Inflammatory macrophage treated with lipopolysaccharide for 1 hour (primary cell): ENCODE measurements around the gene ZFR2.

Experiments
- DNase-seq, 2 donors: peaks; one replicate each; pipeline ENCODE4 v3.0.0-alpha.2; 2020 to 2022

ZFR2 gene

DNA sequence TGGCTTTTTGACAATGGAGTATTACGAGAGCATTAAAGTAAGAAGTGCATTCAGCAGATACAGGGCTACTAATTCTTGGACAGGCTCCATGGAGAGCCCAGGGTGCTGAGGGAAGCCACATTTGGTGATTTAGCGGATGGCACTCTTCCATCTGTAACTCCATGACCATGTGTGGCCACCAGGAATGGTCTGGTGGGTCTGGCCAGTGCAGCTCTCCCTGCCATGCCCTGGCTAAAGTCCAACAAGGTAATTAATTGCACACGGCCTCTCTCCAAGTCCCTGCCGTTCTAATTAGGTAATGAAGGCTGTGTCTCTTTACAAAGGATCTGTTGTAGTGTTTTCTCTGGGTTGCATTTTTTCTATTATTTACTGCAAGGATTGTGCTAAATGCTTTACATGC lies 4.3 kb upstream of the ZFR2 start:
- DNase-seq = no peak

DNA sequence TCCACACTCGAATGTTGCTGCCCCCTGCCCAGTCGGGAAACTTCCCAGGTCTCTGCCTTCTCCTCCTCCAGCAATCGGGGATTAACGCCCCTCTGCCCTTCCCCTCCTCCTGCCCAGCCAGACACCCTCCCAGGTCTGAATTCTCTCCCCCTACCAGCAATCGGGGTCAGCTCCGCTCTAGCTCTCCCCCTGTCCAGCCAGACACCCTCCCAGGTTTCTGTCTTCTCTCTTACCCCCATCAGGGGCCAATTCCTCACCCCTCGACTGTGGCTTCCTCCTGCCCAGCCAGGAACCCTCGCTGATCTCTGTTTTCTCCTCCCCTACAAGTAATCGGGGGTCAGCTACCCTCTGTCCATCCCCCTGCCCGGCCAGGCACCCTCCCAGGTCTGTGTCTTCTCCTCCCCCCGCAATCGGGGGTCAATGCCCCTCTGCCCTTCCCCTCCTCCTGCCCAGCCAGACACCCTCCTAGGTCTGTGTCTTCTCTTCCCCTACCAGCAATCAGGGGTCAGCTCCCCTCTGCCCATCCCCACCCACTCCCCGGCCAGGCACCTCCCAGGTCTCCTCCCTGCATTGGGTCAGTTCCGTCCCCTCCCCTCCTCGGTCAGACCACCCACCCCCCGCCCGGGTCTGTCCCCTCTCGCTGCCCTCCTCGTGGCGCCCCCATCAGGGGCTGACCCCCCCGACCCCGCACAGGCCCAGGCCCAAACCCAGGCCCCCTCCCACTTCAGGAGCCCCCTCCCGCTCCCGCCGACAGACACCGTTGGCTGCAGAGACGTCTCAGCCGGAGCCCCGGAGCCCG lies 668 bp downstream of the ZFR2 start:
- DNase-seq = no peak

DNA sequence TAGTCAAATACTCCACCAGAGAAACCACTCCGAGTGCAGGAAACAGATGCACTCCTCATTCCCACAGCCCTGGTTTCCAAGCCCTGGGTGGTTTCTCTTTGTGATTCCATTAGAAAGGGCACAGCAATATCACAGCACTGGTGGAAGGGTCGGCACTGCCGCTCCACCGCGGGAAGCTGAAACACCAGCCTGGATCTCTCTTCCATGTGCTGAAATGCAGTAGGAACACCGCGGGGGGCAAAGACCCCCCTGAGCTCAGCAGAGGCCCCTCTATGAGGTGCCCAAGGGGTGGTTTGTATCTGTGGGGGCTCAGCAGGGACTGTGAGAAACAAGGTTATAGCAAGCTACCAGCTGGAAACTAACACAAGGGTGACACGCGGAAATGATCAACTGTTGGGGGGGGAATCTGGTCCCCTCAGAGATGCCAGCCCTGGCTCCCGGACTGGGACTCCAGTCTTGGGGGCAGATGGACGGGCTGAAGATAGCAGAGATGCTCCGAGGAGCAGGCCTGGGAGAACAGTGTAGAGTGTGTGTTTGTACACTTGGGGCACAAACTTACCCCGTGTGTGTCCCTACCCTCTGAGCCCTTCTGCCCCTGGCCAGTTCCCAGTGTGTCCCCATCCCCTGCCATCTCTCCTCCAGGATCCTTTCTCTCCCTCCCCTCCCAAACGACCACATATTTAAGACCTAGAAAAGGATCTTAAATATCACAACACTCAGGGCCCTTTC lies 1.8 kb downstream of the ZFR2 start:
- DNase-seq = no peak

DNA sequence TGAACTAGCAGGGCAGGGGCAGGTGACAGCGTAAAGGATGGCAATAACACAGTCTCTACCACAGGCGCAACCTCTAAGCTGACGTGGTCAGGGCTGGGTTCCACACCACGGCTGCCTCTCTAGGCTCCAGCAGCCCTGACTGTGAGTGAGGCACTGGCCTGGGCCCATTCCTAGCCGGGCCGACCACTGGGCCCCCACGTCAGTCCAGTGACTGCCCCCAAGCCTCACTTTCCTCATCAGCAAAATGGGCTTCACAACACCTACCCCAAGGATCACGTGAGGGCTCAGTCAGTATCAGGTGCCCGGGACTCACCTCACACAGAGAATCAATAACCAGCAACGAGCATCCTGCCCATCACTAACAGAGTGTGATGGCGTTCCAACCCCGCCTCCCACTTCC lies 5.2 kb downstream of the ZFR2 start:
- DNase-seq = no peak

DNA sequence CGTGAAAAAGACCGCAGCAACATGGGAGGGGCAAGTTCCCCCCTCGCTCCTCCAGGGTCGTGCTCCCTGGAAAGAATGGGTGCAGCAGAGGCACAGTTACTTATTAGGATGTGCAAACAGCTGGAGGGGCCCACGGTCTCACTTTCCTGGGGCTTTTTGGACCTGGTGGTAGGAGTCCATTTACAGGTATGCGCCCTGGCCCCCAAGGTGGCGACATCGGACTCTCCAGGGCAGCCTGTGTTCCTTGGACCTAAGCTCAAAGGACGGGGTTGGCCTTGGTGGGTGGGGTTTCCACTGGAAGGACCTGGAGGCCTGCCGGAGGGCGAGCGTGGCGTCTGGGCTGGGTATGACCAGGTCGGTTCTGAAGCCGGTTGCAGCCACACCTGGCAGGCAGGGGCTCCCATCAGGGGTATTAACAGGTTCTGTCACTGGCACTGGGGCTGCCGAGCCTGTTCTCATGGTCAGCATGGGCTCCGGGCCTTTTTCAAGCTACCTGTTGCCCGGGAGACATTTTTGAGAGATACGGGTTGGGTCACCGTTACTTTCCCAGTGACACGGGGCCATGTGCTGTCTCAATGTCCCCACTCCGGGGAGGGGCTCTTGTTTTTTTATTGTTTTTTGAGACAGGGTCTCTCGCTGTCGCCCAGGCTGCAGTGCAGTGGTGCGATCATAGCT lies 5.9 kb downstream of the ZFR2 start:
- DNase-seq = no peak

DNA sequence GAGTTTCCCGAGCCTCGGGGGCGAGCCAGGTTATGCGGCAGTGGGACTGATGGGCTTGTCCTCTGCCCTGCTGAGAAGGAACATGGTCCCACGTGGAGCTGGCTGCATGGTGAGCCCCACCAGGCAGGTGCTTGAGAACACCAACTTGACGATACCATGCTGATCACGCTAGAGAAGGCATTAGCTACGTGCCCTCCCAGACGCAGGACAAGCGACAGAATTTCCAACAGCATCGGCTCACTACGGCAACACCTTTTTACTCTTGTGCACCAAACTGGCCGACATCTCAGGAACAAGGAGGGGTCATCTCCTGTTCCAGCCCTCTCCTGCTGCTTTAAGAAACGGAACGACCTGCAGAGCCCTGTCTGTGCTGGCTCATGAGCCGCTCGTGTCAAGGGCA lies 8.3 kb downstream of the ZFR2 start:
- DNase-seq = no peak

DNA sequence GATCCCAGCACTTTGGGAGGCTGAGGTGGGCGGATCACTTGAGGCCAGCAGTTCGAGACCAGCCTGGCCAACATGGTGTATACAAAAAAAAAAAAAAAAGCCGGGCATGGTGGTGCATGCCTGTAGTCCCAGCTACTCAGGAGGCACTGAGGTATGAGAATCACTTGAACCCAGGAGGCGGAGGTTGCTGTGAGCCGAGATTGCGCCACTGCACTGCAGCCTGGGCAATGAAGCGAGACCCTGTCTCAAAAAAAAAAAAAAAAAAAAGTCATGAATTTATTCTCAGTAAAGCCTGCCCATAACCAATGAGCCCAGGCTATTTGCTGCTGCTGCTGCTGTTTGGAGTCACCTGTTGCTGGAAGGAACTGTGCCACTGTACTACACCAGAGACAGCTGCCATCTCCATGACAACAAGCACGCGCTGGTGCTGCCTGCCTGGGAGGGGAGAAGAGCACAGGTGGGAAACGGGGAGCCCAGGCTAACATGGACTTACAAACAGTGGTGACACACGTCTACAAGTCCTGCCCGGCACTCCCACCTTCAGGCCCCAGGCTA lies 11.3 kb downstream of the ZFR2 start:
- no peak for DNase-seq

DNA sequence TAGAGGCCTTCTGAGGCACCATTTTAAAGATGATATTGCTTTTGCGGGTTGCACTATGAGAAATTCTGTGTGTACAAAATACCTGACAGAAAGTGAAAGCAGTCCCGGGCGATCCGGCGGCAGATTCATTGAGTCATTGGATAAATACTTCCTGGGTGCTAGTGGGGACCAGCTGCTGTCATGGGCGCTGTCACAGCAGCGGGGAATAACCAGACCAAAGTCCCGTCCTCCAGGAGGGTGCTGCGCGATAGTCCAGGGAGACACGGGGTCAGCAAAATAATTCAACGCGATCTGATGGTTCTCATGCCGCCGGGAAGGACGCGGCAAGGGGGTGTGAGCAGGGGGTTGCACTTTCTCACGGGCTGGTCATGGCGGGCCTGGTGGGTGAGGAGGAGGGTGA lies 13.5 kb downstream of the ZFR2 start:
- DNase-seq = no peak

DNA sequence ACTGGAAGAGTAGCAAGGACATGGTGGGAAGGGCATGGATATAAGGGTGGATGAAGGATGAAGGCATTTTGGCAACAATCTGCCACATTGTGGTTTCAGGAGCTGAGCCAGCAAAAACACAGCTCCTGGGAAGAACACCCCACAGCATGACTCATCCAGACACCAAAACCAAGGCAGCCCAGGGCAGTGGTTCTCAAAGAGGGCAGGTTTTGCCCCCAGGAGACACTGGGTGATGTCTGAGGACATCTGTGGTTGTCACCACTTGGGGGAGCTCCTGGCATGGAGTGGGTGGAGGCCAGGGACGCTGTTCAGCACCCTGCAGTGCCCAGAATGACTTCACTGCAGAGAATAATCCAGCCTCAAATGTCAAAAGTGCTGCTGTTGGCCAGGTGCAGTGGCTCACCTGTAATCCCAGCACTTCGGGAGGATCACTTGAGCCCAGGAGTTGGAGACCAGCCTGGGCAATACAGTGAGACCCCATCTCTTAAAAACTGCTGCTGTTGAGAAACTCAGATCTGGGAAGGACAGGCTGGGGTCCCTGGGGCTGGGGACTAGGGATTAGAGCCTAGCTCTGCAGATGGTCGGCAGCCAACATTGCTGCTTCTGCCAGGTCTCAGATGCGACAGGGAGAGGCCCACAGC lies 16.1 kb downstream of the ZFR2 start:
- DNase-seq = peak; percentile 31 to 43

DNA sequence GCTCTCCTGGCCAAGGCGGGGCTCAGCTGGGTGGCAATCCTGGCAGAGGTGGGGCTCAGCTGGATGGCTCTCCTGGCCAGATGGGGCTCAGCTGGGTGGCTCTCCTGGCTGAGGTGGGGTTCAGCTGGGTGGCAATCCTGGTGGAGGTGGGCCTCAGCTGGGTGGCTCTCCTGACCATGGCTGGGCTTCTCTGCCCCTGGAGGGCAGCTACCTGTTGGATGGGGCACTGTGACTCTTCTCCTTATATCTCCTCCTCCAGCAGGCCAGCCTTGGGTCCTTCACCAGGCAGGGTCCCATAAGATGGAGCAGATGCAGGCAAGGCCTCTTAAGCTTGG lies 16.7 kb downstream of the ZFR2 start:
- DNase-seq = no peak

DNA sequence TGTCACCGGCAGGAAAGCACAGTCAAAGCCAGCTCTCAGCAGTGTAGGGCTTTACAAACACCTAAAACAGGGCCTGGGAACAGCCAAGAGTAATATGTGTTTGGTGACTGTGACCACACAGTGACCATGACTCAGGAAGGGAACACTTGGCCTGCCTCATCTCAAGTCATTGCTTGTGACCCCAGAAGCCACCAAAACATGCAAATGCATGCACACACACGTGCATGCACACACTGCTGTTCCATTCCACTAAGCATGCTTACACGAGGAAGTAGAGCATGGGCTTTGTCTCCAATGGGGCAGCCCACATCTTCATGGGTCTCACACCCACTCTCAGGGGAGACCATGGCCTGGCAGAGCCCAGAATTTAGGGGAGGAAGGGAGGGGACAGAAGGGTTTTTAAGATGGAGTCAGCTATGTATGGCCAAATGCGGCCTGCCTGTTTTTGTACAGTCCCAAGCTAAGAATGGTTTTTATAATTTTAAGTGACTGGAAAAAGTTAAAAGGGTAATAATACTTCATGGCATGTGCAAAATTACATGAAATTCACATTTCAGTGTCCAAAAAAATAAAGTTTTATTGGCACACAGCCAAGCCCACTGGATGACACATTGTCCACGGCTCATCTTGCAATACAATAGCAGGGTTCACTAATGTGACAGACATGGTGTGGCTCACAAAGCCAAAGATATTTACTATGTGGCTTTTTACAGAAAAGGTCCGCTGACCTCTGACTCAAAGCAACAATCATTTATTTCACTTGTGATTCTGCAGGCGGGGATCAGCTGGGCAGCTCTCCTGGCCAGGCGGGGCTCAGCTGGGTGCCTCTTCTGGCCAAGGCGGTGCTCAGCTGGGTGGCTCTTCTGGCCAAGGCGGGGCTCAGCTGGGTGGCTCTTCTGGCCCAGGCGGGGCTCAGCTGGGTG lies 17.3 kb downstream of the ZFR2 start:
- no peak for DNase-seq

DNA sequence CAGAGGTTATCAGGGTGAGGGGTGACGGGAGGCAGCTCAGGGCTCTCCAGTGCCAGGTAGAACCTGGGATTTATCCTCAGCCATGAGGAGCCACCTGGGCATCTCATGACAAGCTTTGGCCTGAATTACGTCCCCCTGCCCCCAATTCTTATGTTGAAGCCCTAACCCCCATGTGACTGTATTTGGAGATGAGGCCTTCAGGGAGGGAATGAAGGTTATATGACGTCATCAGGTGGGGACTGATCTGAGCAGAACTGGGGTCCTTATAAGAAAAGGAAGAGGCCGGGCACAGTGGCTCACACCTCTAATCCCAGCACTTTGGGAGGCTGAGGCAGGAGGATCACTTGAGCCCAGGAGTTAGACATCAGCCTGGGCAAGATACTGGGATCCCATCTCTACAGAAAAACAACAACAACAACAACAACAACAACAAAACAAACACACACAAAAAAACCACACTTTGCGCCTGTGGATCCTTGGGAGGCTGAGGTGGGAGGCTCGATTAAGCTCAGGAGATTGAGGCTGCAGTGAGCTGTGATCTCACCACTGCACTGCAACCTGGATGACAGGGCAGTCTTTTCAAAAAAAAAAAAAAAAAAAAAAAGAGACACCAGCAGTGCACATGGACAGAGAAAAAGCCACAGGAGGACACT lies 18.4 kb downstream of the ZFR2 start:
- no peak for DNase-seq

DNA sequence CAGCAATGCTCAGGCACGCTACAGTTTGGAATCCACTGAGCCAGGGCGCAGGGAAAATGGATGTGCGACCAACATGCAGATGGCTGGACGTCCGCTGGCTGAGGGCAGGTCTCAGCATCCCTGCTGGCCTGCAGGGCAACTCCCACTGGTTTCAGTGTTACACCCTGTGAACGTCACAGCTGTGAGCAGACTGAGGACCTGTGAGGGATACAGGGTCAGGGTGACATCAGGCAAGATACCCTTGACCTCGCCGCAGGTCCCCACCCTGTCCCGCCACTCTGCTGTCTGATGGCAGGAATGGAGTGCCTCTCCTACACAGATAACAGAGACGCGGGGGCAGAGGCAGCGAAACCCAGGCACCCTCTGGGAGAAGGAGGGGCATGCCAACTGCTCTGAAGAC lies 19.1 kb downstream of the ZFR2 start:
- no peak for DNase-seq

DNA sequence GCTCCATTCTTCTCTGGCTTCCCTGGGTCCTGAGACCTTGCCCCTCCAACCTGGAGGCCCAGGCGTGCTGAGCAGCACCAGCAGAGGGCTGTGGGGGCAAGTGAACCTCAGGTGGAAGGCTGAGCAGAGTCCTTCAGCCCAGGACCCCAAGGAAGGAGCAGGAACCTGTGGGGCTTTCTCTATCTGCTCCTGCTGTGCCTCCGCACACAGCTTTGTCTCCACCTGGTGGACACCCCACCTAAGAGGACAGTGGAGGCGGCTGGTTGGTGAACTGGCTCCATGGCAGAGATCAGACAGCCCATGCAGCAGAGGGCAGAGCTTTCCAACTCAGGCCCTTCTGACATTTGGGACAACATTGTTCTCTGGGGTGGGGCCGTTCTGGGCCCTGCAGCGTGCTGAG lies 19.7 kb downstream of the ZFR2 start:
- peak in 1 of 2 donors; percentile 37 for DNase-seq

DNA sequence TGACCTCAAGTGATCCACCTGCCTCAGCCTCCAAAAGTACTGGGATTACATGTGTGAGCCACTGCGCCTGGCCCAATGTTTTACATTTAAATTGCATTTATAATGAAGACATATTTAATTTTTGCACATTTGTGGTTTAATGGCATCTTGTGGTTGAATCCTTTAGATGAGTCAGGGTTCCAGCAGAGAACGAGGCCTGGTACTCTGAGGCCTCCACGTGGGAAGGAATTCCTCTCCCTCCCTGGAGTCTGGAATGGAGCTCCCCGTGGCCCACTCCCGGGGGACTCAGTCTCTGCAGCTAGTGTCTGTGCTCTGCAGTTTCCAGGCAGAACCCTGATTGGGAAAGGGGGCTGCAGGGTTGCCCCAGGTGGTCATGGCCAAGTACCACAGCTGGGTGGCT lies 24.2 kb downstream of the ZFR2 start:
- DNase-seq = no peak

DNA sequence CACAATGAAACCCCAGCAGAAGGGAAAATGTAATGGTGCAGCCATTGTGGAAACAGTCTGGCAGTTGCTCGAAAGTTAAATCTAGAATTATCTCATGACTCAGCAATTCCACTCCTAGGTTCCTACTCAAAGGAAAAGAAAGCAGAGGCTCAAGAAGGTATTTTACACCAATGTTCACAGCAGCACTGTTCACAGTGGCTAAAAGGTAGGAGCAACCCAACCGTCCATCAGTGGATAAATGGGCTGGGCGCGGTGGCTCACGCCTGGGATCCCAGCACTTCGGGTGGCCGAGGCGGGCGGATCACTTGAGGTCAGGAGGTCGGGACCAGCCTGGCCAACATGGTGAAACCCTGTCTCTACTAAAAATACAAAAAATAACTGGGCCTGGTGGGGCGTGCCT lies 25.9 kb downstream of the ZFR2 start:
- DNase-seq = no peak

DNA sequence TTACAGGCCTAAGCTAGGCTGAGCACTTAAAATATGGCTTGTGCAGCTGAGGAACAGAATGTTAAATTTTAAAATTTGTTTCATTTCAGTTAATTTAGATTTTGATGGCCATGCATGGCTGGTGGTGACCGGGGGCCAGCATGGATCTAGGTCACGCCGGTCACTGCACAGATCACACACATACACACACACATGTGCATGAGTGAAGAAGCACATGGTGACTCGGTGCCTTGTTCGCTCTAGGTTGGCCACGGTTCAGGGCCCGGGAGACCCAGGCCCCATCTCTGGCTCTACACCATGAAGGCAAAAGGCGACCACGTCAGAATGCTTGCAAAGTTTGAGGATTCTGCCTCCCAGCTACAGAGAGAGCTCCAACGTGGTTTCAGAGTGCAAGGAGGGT lies 28.0 kb downstream of the ZFR2 start:
- DNase-seq = no peak

DNA sequence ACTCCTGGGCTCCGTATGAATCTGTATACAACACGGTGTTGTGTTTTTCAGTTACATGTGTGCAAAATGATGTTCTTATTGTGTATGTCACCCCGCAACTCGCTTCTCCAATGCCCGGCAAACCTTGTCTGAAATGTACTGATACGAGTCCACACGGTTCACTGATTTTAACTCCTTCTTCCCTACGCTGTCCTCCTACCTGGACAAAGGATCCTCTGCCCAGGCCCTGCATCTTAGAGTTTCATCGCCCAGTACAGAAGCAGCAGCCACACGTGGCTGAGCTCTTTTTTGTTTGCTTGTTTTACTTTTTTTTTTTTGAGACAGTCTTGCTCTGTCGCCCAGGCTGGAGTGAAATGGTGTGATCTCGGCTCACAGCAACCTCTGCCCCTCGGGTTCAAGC lies 28.9 kb downstream of the ZFR2 start:
- no peak for DNase-seq

DNA sequence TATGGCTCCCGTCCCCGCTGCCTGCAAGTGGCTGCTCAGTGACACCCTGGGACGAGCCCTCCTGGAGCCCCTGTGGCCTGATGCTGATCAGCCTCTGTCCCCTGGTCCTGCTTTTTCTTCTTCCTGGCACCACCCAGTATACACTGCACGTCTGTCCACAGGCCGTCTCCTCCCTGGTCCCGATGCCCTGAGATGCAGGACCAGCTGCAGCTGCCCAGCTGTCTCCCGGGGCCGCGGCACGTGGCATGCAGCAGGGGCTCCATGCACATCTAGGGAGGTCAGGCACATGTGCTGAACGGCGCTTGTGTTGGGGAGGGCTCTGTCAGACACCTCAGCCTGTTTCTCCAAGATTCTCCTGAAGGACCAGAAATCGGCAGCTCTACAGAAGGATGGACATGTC lies 30.2 kb downstream of the ZFR2 start:
- DNase-seq = no peak

DNA sequence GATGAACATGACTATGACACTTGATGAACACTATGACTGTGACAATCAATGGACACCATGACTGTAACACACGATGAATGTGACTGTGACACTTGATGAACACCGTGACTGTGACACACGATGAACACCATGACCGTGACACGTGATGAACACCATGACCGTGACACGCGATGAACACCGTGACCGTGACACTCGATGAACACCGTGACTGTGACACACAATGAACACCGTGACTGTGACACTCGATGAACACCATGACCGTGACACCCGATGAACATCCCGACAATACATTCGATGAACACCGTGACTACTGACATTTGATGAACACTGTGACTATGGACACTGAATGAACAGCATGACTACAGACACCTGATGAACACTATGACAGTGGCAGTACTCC lies 30.9 kb downstream of the ZFR2 start:
- DNase-seq = no peak

DNA sequence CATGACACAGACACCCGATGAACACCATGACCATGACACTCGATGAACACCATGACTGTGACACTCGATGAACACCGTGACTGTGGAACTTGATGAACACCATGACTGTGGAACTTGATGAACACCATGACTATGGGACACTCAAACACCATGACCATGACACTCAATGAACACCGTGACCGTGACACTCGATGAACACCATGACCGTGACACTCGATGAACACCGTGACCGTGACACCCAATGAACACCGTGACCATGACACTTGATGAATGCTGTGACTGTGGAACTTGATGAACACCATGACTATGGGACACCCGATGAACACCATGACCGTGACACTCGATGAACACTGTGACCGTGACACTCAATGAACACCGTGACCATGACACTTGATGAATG lies 31.5 kb downstream of the ZFR2 start:
- DNase-seq = no peak

DNA sequence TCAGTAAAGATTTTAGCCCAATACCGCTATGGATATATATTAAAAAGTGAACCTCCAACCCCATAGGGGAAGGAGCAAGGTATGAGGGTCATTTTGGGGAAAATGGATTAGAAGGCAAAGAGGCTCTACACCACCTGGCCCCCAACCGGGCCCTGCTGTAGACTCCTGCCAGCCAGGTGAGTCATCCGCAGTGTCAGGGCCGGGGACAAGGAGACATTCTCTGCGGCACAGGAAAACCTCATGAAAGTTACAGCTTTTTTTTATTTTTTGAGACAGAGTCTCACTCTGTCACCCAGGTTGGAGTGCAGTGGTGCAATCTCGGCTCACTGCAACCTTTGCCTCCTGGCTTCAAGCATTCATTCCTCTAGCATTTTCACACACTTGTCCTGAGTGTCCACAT lies 32.0 kb downstream of the ZFR2 start:
- DNase-seq = no peak
